SK-N-SH (cell line): ENCODE measurements around the gene CLEC2D. TPM values are rescaled to one million over a fixed set of nuclear protein-coding genes. Genes with fewer than 3 reads are reported as not detected.

ENCODE experiments used
- CTCF ChIA-PET: fragments of 300-600, 350-600 bp; formaldehyde crosslinking; extraction: SDS; loops from one replicate; lab custom pipeline; 2021; lab: Yijun Ruan, JAX
- POLR2A ChIA-PET: fragments of 350-600 bp; sonication (Branson Sonifier 250); formaldehyde crosslinking; extraction: SDS; loops from one replicate; lab custom pipeline; 2020; ENCODE audit warnings: antibody characterized with exemption, inconsistent platforms; lab: Yijun Ruan, JAX
- DNase-seq: peaks from one replicate; pipeline ENCODE4 v3.0.0; 2012
- H2AFZ ChIP-seq: fragments of 200-600 bp; sonication (generic); 2 replicates; pipeline ENCODE4 v1.8.1; 2016; ENCODE audit warnings: antibody characterized with exemption, mild to moderate bottlenecking, low read depth
- H3F3A ChIP-seq: fragments of 200-600 bp; sonication (generic); replicated peaks from 2 replicates; pipeline ENCODE3; 2016; ENCODE audit warnings: antibody characterized with exemption, mild to moderate bottlenecking; ENCODE audit not compliant: insufficient read depth
- H3K27ac ChIP-seq, 2 experiments: fragments of 200-500 bp in 1 of 2; fragments of 200-600 bp in 1 of 2; sonication (Bioruptor generic) in 1 of 2; sonication (generic), shearing (Covaris generic) in 1 of 2; 2 replicates each; pipeline versions ENCODE4 v1.5.1 to v1.6.1; 2014 to 2016; ENCODE audit warnings: low read depth in 2 of 2, inconsistent platforms in 1 of 2, low read length in 1 of 2, mild to moderate bottlenecking in 1 of 2, mixed read lengths in 1 of 2
- H3K27me3 ChIP-seq: fragments of 200-600 bp; sonication (generic), shearing (Covaris generic); 2 replicates; pipeline ENCODE4 v1.6.1; 2016; ENCODE audit warnings: mixed run types; ENCODE audit not compliant: insufficient read depth
- H3K36me3 ChIP-seq, 2 experiments: fragments of 200-500 bp in 1 of 2; fragments of 200-600 bp in 1 of 2; sonication (Bioruptor generic) in 1 of 2; sonication (generic) in 1 of 2; replicated peaks in 1 of 2; 2 replicates each; pipeline versions ENCODE3 to v1.5.1; 2014 to 2016; ENCODE audit warnings: low read length in 1 of 2, mild to moderate bottlenecking in 1 of 2; ENCODE audit not compliant: insufficient read depth in 2 of 2, control insufficient read depth in 1 of 2
- H3K4me1 ChIP-seq, 2 experiments: fragments of 200-500 bp in 1 of 2; fragments of 200-600 bp in 1 of 2; sonication (Bioruptor generic) in 1 of 2; sonication (generic), shearing (Covaris generic) in 1 of 2; 2 replicates each; pipeline versions ENCODE4 v1.5.1 to v1.6.1; 2014 to 2016; ENCODE audit warnings: low read depth in 1 of 2, low read length in 1 of 2, mixed run types in 1 of 2; ENCODE audit not compliant: insufficient read depth in 2 of 2, control insufficient read depth in 1 of 2
- H3K4me2 ChIP-seq: fragments of 200-600 bp; sonication (generic), shearing (Covaris generic); 2 replicates; pipeline ENCODE4 v1.6.1; 2017; ENCODE audit warnings: mixed run types
- H3K4me3 ChIP-seq, 2 experiments: fragments of 200-500 bp in 1 of 2; fragments of 200-600 bp in 1 of 2; sonication (Bioruptor generic) in 1 of 2; sonication (generic), shearing (Covaris generic) in 1 of 2; 2 replicates each; pipeline versions ENCODE4 v1.5.1 to v1.8.1; 2014 to 2016; ENCODE audit warnings: low read depth in 2 of 2, inconsistent platforms in 1 of 2, low read length in 1 of 2, mild to moderate bottlenecking in 1 of 2, mixed read lengths in 1 of 2, moderate library complexity in 1 of 2
- H3K79me2 ChIP-seq: fragments of 200-600 bp; sonication (generic); 2 replicates; pipeline ENCODE4 v1.8.1; 2017; ENCODE audit warnings: mild to moderate bottlenecking; ENCODE audit not compliant: insufficient read depth
- H3K9ac ChIP-seq: fragments of 200-600 bp; sonication (generic); 2 replicates; pipeline ENCODE4 v1.6.1; 2017; ENCODE audit warnings: mixed run types
- H3K9me2 ChIP-seq: fragments of 200-600 bp; sonication (generic); 2 replicates; pipeline ENCODE4 v1.6.1; 2017; ENCODE audit warnings: mixed run types
- H3K9me3 ChIP-seq: fragments of 200-600 bp; sonication (generic); 2 replicates; pipeline ENCODE4 v1.6.1; 2017; ENCODE audit warnings: mixed run types, mild to moderate bottlenecking, moderate library complexity
- H4K20me1 ChIP-seq: fragments of 200-600 bp; sonication (generic); 2 replicates; pipeline ENCODE4 v1.6.1; 2017; ENCODE audit warnings: mild to moderate bottlenecking, mixed run types; ENCODE audit not compliant: insufficient read depth
- EP300 ChIP-seq, 2 experiments: IDR thresholded peaks; 2 replicates each; pipeline versions ENCODE4 v1.4.0 to v1.6.1; 2012; ENCODE audit warnings: borderline replicate concordance in 1 of 2, low read depth in 1 of 2, low read length in 1 of 2
- EZH2phosphoT487 ChIP-seq: fragments of 200-600 bp; sonication (generic); IDR thresholded peaks from 2 replicates; pipeline ENCODE4 v1.6.1; 2017; ENCODE audit warnings: low read depth, mixed run types, mild to moderate bottlenecking, antibody characterized with exemption, moderate library complexity, borderline replicate concordance
- FOSL2 ChIP-seq: IDR thresholded peaks from 2 replicates; pipeline ENCODE4 v1.4.0; 2012; ENCODE audit warnings: low read depth, mild to moderate bottlenecking, moderate library complexity, borderline replicate concordance
- GATA2 ChIP-seq: sonication (generic); formaldehyde crosslinking; IDR thresholded peaks from 2 replicates; pipeline ENCODE4 v1.5.0; 2020; ENCODE audit warnings: mild to moderate bottlenecking, missing genetic modification reagents
- MEF2A ChIP-seq: IDR thresholded peaks from 2 replicates; pipeline ENCODE4 v1.4.0; 2012; ENCODE audit warnings: low read depth, borderline replicate concordance
- NFIC ChIP-seq: IDR thresholded peaks from 2 replicates; pipeline ENCODE4 v1.4.0; 2012; ENCODE audit warnings: borderline replicate concordance
- POLR2AphosphoS5 ChIP-seq: IDR thresholded peaks from 2 replicates; pipeline ENCODE4 v1.6.1; 2012; ENCODE audit warnings: low read depth, low read length
- RCOR1 ChIP-seq: fragments of 150-350 bp; IDR thresholded peaks from 2 replicates; pipeline ENCODE4 v1.6.1; 2017; ENCODE audit warnings: antibody characterized with exemption, low read length
- REST ChIP-seq: IDR thresholded peaks from 2 replicates; pipeline ENCODE4 v1.6.1; 2012; ENCODE audit warnings: mild to moderate bottlenecking, low read depth, low read length, moderate library complexity
- RFX5 ChIP-seq: IDR thresholded peaks from 2 replicates; pipeline ENCODE4 v1.6.1; 2012; ENCODE audit warnings: mild to moderate bottlenecking, improper control_type of control experiment, low read length
- RXRA ChIP-seq: IDR thresholded peaks from 2 replicates; pipeline ENCODE4 v1.4.0; 2012; ENCODE audit warnings: low read depth, mild to moderate bottlenecking, borderline replicate concordance
- TCF12 ChIP-seq: IDR thresholded peaks from 2 replicates; pipeline ENCODE4 v1.4.0; 2012
- TEAD4 ChIP-seq: IDR thresholded peaks from 2 replicates; pipeline ENCODE4 v1.4.0; 2012; ENCODE audit warnings: mild to moderate bottlenecking, borderline replicate concordance; ENCODE audit not compliant: insufficient read depth
- USF2 ChIP-seq: fragments of 150-350 bp; IDR thresholded peaks from 2 replicates; pipeline ENCODE4 v1.6.1; 2017; ENCODE audit warnings: antibody characterized with exemption, low read length, low read depth, borderline replicate concordance
- YY1 ChIP-seq: IDR thresholded peaks from 2 replicates; pipeline ENCODE4 v1.4.0; 2012; ENCODE audit warnings: low read depth, mild to moderate bottlenecking
- WGBS: methylation state at CpG from one replicate; pipeline ENCODE4 v1.1.6; 2017; ENCODE audit warnings: low lambda C conversion rate; 5-methylcytosine and 5-hydroxymethylcytosine counted together
- polyA plus RNA-seq, 3 experiments: library from polyadenylated mRNA; depleted of rRNA; stranded (reverse); fragments of >200 nt; gene quantifications; 2 replicates each; pipeline ENCODE4 v1.2.3, GENCODE V29; 2012
- TF ChIP-seq, protein P1 (sequence below): IDR thresholded peaks from 2 replicates; pipeline ENCODE4 v1.4.0; 2012; ENCODE audit warnings: low read depth, borderline replicate concordance
- TF ChIP-seq, protein P2 (sequence below): fragments of 200-600 bp; sonication (generic); IDR thresholded peaks from 2 replicates; pipeline ENCODE4 v1.6.1; 2017; ENCODE audit warnings: antibody characterized with exemption, mild to moderate bottlenecking, moderate library complexity

CLEC2D gene
- polyA plus RNA-seq, 1 of the 3 experiments (the other 2 are of a cell fraction), result 0.81 TPM

DNA sequence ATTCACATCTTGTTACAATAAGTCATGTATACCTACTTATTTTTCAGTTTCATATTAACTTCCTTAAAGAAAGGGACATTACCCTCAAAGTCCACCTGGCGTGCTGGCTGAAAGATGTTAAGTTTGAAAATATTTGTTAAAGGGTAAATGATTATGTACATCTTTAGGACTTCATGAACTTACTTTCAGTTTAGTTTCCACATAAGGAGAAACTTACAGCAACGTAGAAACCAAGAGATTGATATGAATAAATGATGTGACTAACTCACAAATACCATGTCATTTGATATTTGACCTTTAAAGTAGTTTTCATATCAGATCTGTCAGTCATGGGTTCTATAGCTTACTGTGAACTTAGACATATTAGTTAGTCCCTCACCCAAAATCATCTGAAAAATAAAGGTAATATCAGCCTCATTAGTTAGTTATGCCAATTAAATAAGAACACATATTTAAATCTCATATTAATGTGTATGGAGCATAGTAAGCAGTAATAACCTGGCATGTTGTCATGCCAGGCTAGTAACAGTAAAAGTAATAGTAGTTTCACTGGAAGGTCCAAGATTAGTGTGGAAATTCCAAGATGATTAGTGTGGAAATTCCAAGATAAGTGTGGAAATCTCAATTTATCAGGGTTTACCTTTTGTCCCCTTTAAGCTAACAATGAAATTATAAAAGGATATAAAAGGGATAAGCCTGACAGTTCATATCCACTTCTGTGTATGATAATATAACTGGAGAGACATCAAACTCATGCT, 1.9 kb upstream of the CLEC2D start:
- no peaks in the 10 kb centered on the region for H3K9me2 ChIP-seq
- peak overlapping the region in 1 of 2 experiments; percentile 50; a peak in 1 of 4 replicates for H3K27ac ChIP-seq
- WGBS, result 77% methylated on average over 2 of the region's 2 CpGs
- H2AFZ ChIP-seq, result no peak overlapping the region
- no peaks in the 10 kb centered on the region for H3K27me3 ChIP-seq
- H3K79me2 ChIP-seq, result no peaks in the 10 kb centered on the region
- POLR2A ChIA-PET, result no interaction called here
- no peak overlapping the region for H3K4me3 ChIP-seq
- peaks cover 4 to 7% of the 10 kb centered on the region in 2 experiments for H3K36me3 ChIP-seq
- DNase-seq, result no peak
- CTCF ChIA-PET, result no interaction called here
- TF ChIP-seq RFX5 (no peak), REST (no peak), EZH2phosphoT487 (no peak), EP300 (IDR thresholded peaks at IDR 0.05; ENCODE audit: borderline replicate concordance in 1 of 2, low read depth in 1 of 2, low read length in 1 of 2) (no peak), GATA2 (CRISPR knock-in tag) (no peak), POLR2AphosphoS5 (no peak), YY1 (no peak), TEAD4 (no peak), MEF2A (no peak), NFIC (no peak), USF2 (no peak), RCOR1 (no peak), RXRA (no peak), FOSL2 (no peak), TCF12 (no peak)
- TF ChIP-seq, protein P1, sequence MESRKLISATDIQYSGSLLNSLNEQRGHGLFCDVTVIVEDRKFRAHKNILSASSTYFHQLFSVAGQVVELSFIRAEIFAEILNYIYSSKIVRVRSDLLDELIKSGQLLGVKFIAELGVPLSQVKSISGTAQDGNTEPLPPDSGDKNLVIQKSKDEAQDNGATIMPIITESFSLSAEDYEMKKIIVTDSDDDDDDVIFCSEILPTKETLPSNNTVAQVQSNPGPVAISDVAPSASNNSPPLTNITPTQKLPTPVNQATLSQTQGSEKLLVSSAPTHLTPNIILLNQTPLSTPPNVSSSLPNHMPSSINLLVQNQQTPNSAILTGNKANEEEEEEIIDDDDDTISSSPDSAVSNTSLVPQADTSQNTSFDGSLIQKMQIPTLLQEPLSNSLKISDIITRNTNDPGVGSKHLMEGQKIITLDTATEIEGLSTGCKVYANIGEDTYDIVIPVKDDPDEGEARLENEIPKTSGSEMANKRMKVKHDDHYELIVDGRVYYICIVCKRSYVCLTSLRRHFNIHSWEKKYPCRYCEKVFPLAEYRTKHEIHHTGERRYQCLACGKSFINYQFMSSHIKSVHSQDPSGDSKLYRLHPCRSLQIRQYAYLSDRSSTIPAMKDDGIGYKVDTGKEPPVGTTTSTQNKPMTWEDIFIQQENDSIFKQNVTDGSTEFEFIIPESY, result no peak
- TF ChIP-seq, protein P2, sequence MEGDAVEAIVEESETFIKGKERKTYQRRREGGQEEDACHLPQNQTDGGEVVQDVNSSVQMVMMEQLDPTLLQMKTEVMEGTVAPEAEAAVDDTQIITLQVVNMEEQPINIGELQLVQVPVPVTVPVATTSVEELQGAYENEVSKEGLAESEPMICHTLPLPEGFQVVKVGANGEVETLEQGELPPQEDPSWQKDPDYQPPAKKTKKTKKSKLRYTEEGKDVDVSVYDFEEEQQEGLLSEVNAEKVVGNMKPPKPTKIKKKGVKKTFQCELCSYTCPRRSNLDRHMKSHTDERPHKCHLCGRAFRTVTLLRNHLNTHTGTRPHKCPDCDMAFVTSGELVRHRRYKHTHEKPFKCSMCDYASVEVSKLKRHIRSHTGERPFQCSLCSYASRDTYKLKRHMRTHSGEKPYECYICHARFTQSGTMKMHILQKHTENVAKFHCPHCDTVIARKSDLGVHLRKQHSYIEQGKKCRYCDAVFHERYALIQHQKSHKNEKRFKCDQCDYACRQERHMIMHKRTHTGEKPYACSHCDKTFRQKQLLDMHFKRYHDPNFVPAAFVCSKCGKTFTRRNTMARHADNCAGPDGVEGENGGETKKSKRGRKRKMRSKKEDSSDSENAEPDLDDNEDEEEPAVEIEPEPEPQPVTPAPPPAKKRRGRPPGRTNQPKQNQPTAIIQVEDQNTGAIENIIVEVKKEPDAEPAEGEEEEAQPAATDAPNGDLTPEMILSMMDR, result no peak
- H3F3A ChIP-seq, result no peaks in the 10 kb centered on the region
- H3K9me3 ChIP-seq, result no peaks in the 10 kb centered on the region
- no peaks in the 10 kb centered on the region; a peak in 1 of 4 replicates for H3K4me1 ChIP-seq
- H4K20me1 ChIP-seq, result no peaks in the 10 kb centered on the region
- H3K4me2 ChIP-seq, result no peak overlapping the region
- H3K9ac ChIP-seq, result no peak overlapping the region
